IPS DF 4.7 (cell line): ENCODE measurements around the gene NPY4R2.
"Not testable (repeated sequence)": the region's sequence is repeated elsewhere in the genome, so short reads cannot be mapped to it uniquely, and the experiment has no call there.

Experiments
- DNase-seq: peaks from one replicate; pipeline ENCODE4 v3.0.0-alpha.2; 2013; ENCODE audit warnings: low spot score; ENCODE audit errors: extremely low read depth

Gene NPY4R2

GRCh38 chr10:47918475-47918874, at the start of gene NPY4R2:
Gene NPY4R2, plus strand, starts transcription at chr10:47918662. Its CDS starts 3,326 bp downstream, at chr10:47921988.
- DNase-seq, result not testable (repeated sequence)

DNA sequence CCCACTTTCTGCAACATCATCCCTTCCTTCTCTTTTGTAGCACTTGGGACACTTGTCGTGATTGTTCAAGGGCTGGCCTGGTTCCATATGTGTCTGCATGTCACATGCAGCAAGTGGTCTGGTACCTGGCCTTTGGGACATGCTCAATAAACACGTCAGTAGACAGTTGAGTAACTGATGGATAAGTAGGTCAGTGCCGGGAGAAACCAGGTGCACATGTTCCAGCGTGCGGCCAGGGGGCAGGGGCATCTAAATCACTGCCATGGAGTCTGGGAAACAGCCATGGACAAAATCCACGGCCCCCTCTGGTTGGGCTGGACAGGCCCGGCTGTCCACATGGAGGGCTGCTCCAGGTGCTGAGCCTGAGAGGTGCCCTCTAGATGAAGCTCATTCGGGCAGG, 47.6 kb upstream of the NPY4R2 start:
- not testable (repeated sequence) for DNase-seq

DNA sequence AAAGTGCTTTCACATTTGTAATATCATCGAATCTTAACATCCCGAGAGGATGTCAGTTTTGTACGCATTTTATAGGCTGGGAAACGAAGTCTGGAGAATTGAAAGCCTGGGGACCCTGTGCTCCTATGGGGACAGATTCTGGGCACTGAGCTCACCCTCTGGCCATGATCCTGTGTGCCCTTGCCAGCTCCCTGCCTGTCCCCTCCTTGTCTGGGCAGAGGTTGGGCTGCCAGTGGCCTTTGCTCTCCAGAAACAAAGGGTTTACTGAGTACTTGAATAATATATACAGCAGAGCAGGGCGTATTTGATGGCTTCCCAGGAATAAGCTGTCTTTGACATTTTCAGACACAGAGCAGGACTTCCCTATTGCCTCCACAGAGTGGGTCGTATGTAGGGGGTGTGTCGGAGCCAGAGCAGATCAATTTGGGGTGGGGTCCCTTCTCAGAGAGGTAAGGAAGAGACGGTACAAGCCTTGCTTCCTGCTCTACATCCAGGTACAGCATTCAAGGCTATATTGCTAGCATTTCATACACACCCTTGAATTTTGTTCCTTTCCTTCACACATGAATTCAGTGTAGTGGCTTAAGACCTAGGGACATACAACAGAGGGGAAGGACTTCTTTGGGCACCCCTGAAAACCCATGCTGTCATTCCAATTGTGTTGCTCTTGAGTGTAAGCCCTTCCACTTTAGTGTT, 46.8 kb upstream of the NPY4R2 start:
- not testable (repeated sequence) for DNase-seq

DNA sequence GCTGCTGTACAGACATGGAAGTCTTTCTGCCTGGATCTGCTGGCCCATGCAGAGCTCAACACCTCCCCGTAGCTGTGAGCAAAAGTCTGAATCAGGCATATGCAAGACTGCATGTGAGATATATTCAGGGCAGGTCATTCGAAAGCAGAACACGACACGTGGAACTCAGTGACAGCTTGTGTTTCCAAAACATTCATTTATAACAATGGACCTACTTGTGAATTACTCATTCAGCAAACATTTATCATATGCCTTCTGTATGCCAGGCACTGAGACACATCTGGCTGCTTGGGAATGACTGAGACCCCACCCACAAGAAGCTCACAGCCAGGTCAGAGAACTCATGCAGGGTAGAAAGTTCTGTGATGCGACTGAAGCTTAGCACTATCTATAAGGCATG, 46.2 kb upstream of the NPY4R2 start:
- not testable (repeated sequence) for DNase-seq

GRCh38 chr10:47884239-47884638, 34.2 kb upstream of the NPY4R2 start:
- not testable (repeated sequence) for DNase-seq

GRCh38 chr10:47884934-47885333, 33.5 kb upstream of the NPY4R2 start:
- DNase-seq, result not testable (repeated sequence)

DNA sequence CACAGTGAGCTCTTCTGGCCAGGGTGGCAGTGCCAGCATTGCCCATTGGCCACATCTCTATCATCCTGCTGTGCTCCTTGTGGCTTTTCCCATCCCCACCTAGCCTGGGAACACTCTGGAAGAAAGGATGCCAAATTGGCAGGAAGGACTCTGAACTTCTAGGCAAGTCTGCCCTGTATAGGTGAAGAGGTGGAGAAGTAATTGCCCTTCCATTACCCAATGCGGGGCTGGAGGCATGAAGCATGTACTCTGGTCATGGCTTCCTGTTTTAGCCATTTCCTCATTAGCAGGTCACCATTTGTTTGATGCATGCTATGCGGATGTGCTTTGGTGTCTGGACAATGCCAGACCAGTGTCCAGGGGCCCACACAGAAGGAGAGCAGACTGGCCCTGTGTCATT, 32.1 kb upstream of the NPY4R2 start:
- DNase-seq, result not testable (repeated sequence)

- not testable (repeated sequence) for DNase-seq
These were observed 31.6 kb upstream of the NPY4R2 start for GRCh38 chr10:47886827-47887226.

DNA sequence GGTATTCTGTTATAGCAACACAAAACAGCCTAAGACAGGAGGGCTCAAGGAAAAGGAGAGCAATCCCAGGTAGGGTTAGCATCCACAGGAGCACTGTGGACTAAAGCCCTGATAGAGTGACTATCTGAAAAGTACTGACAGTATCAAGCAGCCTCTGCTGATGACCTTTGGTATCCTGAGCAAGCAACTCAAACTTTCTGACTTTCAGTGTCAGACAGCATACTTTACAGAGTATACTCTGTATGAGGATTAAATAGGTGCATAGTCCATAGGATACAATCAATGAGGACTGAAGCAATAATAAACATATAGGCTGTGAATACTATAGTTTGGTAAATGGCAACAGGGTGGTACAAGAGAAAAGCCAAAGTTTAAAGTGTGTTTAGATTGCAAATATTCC, 27.7 kb upstream of the NPY4R2 start:
- not testable (repeated sequence) for DNase-seq

DNA sequence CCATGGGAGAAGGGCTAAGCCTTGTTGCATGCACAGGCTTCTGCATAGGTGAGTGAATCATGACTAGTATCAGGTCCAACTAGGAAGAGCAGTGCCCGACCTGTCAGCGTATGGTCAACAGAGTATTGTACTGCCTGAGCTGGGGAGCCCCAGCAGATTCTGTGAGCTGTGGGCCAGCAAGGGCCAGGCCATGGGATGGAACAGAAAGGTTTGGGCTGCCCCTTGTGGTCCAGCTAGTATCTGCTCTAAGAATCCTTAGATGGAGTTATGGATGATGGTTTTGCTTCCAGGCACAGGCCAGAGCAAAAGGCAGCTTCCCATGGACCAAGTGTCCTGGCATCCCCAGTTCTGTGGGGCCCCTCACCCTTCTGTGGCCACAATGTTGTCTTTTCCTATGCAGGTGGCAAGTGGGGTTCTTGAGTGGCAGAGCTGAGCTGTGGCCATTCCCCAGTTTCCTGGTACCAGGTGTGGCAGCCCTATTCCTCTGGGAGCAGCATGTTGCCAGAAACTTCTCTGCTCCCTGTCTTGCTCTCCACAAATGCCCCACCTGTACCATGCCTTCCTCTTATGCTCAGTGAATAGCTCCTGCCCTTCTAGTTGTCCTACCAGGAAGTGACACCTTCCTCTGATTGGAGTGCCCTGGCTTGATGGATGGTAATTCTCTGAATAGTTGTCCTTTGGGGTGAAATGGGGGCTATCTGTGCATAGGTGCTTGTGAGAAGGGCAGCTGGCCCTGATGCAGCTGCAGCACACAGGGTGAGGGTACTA, 25.8 kb upstream of the NPY4R2 start:
- not testable (repeated sequence) for DNase-seq

DNA sequence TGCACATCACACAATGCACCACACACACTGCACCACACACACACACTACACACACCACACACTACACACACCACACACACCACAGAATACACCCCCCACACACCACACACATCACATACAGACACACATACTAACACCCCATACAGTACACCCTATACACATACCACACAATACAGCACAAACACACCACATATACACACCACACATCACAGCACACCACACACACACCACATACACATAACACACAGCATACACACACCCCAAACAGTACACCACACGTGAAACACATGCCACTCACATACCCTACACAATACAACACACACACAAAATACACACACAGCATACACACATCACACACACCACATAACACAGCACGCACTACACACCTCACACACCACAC, 23.9 kb upstream of the NPY4R2 start:
- not testable (repeated sequence) for DNase-seq

GRCh38 chr10:47897813-47898212, 20.6 kb upstream of the NPY4R2 start:
- not testable (repeated sequence) for DNase-seq

DNA sequence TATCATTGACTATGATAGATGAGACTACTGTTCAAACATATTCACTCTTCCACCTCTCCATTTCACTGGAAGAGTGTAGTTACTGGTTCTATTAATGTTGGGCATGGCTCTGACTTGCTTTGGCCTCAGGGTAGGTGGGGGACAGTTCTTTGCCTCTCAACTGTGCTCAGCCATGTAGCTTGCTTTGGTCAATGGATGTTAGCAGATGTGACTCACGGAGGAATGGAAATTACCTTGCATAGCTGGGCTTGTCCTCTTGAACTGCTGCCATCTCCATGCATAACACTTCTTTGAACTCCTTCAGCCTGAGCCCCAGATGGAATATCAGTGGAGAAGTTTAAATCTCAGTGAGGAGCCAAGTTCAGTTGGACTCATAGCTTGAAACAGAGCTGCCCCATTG, 9.1 kb upstream of the NPY4R2 start:
- DNase-seq, result not testable (repeated sequence)

DNA sequence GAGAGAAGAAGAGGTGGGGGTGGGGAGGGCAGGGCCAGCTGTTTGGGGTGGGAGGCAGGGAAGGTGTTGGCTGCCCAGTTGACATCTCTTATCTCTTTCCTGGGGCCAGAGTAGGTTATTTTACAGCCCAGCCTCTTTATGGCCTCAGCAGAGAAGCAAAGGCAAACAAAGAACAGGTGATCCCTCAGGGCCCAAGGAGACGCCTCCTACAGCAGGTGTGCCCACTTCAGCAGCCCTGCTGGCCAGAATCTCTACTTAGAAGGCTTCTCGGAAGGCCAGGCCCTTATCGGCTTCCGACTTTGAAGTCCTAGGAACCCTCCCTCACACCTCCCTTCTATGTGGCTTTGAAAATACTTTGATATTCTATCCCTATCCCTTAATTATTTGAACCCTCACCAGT, 8.0 kb upstream of the NPY4R2 start:
- not testable (repeated sequence) for DNase-seq

DNA sequence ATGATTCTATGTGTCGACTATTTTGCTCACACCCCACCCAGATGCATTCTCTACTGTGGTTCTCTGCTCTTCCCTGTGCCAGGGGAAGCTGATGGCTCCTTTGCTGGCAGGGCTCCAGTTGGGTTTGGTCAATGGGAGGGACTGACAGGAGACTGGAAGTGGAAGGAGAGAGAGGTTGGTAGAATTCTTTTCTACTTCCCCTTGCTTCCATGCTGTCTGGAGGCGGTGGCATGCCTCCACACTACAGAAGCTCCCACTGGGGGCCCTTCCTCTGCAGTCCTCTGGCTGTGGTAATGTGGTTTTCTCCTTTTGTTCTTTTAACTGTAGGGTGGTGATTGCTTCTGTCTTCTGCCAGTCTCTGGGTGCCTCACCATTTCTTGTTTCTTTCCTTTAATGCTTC, 4.4 kb upstream of the NPY4R2 start:
- not testable (repeated sequence) for DNase-seq

GRCh38 chr10:47915849-47916548, 2.5 kb upstream of the NPY4R2 start:
- not testable (repeated sequence) for DNase-seq

DNA sequence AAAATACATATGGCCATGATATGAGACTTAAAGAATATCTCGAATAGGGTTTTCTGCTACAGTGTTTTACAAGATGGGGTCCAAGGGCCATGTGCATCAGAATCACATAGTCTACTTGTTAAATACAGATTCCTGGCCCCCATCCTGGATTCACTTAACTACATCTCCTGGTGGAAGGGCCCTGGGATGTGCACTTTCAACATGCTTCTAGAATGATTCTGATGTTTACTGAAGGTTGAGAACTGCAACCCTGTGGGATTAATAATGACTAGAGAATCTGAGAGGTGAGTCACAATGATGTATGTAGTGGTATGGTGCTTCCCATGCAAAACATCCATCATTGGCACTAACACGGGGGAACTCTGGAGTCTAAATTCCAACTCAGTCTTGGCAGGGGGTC, 2.1 kb downstream of the NPY4R2 start:
- not testable (repeated sequence) for DNase-seq

DNA sequence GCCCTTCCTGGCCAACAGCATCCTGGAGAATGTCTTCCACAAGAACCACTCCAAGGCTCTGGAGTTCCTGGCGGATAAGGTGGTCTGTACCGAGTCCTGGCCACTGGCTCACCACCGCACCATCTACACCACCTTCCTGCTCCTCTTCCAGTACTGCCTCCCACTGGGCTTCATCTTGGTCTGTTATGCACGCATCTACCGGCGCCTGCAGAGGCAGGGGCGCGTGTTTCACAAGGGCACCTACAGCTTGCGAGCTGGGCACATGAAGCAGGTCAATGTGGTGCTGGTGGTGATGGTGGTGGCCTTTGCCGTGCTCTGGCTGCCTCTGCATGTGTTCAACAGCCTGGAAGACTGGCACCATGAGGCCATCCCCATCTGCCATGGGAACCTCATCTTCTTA, 4.0 kb downstream of the NPY4R2 start:
- DNase-seq, result not testable (repeated sequence)

GRCh38 chr10:47924628-47925027, 6.2 kb downstream of the NPY4R2 start:
- DNase-seq, result not testable (repeated sequence)

DNA sequence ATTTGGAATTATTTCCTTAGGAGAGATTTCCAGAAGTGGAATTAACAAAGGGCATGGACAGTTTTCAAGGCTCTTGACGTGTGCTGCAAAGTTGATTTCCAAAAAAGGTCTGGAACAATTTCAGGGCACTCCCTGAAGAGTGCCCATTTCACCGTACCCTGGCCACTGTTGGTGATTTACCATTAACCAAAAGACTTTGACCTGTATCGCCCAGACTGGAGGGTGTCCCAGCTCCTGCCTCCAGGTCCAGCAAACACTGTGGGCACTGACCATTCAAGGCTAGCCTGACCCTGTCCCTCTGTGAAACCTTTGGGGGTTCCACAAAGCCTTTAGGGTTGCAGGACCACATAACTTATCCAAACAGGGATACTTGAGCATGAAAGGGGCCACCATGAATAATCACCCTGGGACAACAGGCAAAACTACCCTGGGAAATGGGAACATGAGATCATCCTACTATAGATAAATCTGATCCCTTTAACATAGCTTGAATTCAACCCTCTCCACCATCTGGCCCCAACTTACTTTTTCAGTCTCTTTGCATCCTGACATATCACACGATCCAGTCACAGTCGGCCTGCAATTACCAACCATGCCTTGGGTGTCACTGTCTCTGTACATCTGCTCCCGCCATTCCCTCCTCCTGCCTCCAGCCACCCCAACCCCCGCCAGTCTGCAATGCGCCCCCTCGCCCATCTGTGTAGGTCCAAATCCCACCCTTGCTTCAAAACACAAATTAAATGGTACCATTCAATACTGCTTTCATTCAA, 8.9 kb downstream of the NPY4R2 start:
- DNase-seq, result not testable (repeated sequence)

GRCh38 chr10:47928225-47928624, 9.8 kb downstream of the NPY4R2 start:
- DNase-seq, result not testable (repeated sequence)
